ENCODE results near the gene DYNC1I2. TPM values are rescaled to one million over a fixed set of nuclear protein-coding genes. Genes with fewer than 3 reads are reported as not detected.

The DYNC1I2 gene
- total RNA-seq, 1 donor from 2014 or later, result 52.0 TPM

- Mint-ChIP-seq H3K4me3 (no peak overlapping the region), H3K27ac (no peak overlapping the region), H3K36me3 (ENCODE audit: low read depth) (peaks cover 39% of the 10 kb centered on the region), H3K9me3 (no peaks in the 10 kb centered on the region), H3K27me3 (no peaks in the 10 kb centered on the region), H3K4me1 (peaks cover 2% of the 10 kb centered on the region)
- ATAC-seq (ENCODE audit: low read depth) (no peak), DNase-seq (no peak)
- intact Hi-C loops (cut with micrococcal nuclease), result no loop called here
- TF ChIP-seq CTCF (IDR thresholded peaks at IDR 0.05), result no peak
- CTCF ChIA-PET, result interaction anchor here (2.0 kb wide), 1 partner anchor 11 kb away, joined by 5 read pairs; no protein-coding TSS in a partner anchor
- POLR2A ChIA-PET, result no interaction called here
Measured at GRCh38 chr2:171711351-171711750, 24.1 kb downstream of the DYNC1I2 start.

- POLR2A ChIA-PET, result no interaction called here
- H3K4me3 Mint-ChIP-seq, result no peak overlapping the region
- no peak for TF ChIP-seq CTCF (IDR thresholded peaks at IDR 0.05)
- CTCF ChIA-PET, result interaction anchor here (2.0 kb wide), 1 partner anchor 11 kb away, joined by 5 read pairs; no protein-coding TSS in a partner anchor
- H3K4me1 Mint-ChIP-seq, result no peaks in the 10 kb centered on the region
- DNase-seq (no peak), ATAC-seq (ENCODE audit: low read depth) (no peak)
- H3K27ac Mint-ChIP-seq, result no peak overlapping the region
- H3K9me3 Mint-ChIP-seq, result no peaks in the 10 kb centered on the region
- H3K36me3 Mint-ChIP-seq (ENCODE audit: low read depth), result peaks cover 41% of the 10 kb centered on the region
- H3K27me3 Mint-ChIP-seq, result no peaks in the 10 kb centered on the region
- intact Hi-C loops (cut with micrococcal nuclease), result no loop called here
Measured at GRCh38 chr2:171712051-171712450, 24.8 kb downstream of the DYNC1I2 start.

GRCh38 chr2:171718720-171719119 is 31.5 kb downstream of the DYNC1I2 start:
- ATAC-seq (ENCODE audit: low read depth) (no peak), DNase-seq (no peak)
- Mint-ChIP-seq H3K4me1 (no peaks in the 10 kb centered on the region), H3K4me3 (no peak overlapping the region), H3K27ac (no peak overlapping the region), H3K9me3 (no peaks in the 10 kb centered on the region), H3K36me3 (ENCODE audit: low read depth) (peaks cover 50% of the 10 kb centered on the region), H3K27me3 (no peaks in the 10 kb centered on the region)
- TF ChIP-seq CTCF (IDR thresholded peaks at IDR 0.05), result no peak
- CTCF ChIA-PET, result no interaction called here
- intact Hi-C loops (cut with micrococcal nuclease), result no loop called here
- POLR2A ChIA-PET, result no interaction called here

- intact Hi-C loops (cut with micrococcal nuclease), result no loop called here
- Mint-ChIP-seq H3K36me3 (ENCODE audit: low read depth) (peaks cover 55% of the 10 kb centered on the region), H3K27me3 (no peaks in the 10 kb centered on the region), H3K27ac (no peak overlapping the region), H3K9me3 (no peaks in the 10 kb centered on the region), H3K4me3 (no peak overlapping the region), H3K4me1 (no peaks in the 10 kb centered on the region)
- DNase-seq, result no peak
- ChIA-PET CTCF (no interaction called here), POLR2A (no interaction called here)
- TF ChIP-seq CTCF (IDR thresholded peaks at IDR 0.05), result no peak
- no peak for ATAC-seq (ENCODE audit: low read depth)
Measured at GRCh38 chr2:171719660-171720059, 32.4 kb downstream of the DYNC1I2 start.

GRCh38 chr2:171723716-171724683 is 36.7 kb downstream of the DYNC1I2 start:
- no peak for ATAC-seq (ENCODE audit: low read depth)
- TF ChIP-seq CTCF (IDR thresholded peaks at IDR 0.05), result no peak
- Mint-ChIP-seq H3K4me1 (no peaks in the 10 kb centered on the region), H3K9me3 (no peaks in the 10 kb centered on the region), H3K36me3 (ENCODE audit: low read depth) (peaks cover 61% of the 10 kb centered on the region), H3K27me3 (no peaks in the 10 kb centered on the region), H3K4me3 (no peak overlapping the region), H3K27ac (no peak overlapping the region)
- CTCF ChIA-PET, result interaction anchor here (1.4 kb wide), 1 partner anchor 738 kb away, joined by 3 read pairs; no protein-coding TSS in a partner anchor
- DNase-seq, result no peak
- POLR2A ChIA-PET, result no interaction called here
- intact Hi-C loops (cut with micrococcal nuclease), result no loop called here
